GM18519 (cell line): Measurements from ENCODE around the gene AMH.

Source experiments
- ATAC-seq: cut with Tn5 transposase; IDR thresholded peaks from one replicate; pipeline ENCODE4 v1.9.1; 2021; ENCODE audit warnings: mild to moderate bottlenecking, moderate library complexity; ENCODE audit not compliant: unreplicated experiment, low FRiP score

Gene AMH

GRCh38 chr19:2246801-2247361 is 2.2 kb upstream of the AMH start:
- no peak for ATAC-seq

DNA sequence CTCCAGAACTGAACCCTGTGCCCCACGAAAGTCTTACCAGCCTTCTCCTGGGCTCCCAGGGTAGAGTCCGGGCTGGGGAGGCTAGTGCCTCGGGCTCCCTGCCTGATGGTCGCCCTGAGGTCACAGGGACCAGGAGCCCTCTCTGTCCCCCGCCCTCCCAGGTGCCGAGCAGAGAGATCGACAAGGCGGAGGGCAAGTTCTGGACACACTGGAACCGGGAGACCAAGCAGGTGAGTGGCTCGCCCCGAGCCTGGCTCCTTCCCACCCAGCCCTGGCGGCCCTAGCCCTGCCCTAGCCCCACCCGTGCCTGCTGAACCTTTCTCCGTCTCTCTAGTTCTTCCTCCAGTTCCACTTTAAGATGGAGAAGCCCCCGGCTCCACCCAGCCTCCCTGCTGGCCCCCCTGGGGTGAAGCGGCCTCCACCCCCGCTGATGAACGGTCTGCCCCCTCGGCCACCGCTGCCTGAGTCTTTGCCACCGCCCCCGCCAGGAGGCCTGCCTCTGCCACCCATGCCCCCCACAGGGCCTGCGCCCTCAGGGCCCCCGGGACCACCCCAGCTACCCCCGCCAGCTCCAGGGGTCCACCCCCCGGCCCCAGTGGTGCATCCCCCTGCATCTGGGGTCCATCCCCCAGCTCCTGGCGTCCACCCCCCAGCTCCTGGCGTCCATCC is 1.6 kb upstream of the AMH start:
- no peak for ATAC-seq

- ATAC-seq = no peak
Measured at GRCh38 chr19:2248136-2249009, 750 bp upstream of the AMH start.

- no peak for ATAC-seq
Measured at GRCh38 chr19:2249880-2250765, 1.0 kb downstream of the AMH start.

DNA sequence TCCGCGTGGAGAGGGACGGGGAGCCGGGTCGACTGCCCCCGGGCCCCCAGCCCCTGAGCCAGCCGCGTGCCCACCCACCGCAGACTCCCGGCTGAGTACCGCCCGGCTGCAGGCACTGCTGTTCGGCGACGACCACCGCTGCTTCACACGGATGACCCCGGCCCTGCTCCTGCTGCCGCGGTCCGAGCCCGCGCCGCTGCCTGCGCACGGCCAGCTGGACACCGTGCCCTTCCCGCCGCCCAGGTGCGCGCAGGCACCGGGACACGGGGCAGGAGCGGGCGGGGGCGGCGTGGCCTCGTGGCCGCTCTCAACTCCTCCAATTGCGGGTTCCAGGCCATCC is 1.6 kb downstream of the AMH start:
- ATAC-seq = no peak

DNA sequence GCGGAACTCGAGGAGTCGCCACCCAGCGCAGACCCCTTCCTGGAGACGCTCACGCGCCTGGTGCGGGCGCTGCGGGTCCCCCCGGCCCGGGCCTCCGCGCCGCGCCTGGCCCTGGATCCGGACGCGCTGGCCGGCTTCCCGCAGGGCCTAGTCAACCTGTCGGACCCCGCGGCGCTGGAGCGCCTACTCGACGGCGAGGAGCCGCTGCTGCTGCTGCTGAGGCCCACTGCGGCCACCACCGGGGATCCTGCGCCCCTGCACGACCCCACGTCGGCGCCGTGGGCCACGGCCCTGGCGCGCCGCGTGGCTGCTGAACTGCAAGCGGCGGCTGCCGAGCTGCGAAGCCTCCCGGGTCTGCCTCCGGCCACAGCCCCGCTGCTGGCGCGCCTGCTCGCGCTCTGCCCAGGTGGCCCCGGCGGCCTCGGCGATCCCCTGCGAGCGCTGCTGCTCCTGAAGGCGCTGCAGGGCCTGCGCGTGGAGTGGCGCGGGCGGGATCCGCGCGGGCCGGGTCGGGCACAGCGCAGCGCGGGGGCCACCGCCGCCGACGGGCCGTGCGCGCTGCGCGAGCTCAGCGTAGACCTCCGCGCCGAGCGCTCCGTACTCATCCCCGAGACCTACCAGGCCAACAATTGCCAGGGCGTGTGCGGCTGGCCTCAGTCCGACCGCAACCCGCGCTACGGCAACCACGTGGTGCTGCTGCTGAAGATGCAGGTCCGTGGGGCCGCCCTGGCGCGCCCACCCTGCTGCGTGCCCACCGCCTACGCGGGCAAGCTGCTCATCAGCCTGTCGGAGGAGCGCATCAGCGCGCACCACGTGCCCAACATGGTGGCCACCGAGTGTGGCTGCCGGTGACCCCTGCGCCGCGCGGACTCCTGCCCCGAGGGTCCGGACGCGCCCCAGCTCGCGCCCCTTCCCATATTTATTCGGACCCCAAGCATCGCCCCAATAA is 2.3 kb downstream of the AMH start:
- no peak for ATAC-seq

GRCh38 chr19:2252055-2252796 is 3.1 kb downstream of the AMH start:
- ATAC-seq = no peak

- no peak for ATAC-seq
Measured at GRCh38 chr19:2252797-2253105, 3.6 kb downstream of the AMH start.

DNA sequence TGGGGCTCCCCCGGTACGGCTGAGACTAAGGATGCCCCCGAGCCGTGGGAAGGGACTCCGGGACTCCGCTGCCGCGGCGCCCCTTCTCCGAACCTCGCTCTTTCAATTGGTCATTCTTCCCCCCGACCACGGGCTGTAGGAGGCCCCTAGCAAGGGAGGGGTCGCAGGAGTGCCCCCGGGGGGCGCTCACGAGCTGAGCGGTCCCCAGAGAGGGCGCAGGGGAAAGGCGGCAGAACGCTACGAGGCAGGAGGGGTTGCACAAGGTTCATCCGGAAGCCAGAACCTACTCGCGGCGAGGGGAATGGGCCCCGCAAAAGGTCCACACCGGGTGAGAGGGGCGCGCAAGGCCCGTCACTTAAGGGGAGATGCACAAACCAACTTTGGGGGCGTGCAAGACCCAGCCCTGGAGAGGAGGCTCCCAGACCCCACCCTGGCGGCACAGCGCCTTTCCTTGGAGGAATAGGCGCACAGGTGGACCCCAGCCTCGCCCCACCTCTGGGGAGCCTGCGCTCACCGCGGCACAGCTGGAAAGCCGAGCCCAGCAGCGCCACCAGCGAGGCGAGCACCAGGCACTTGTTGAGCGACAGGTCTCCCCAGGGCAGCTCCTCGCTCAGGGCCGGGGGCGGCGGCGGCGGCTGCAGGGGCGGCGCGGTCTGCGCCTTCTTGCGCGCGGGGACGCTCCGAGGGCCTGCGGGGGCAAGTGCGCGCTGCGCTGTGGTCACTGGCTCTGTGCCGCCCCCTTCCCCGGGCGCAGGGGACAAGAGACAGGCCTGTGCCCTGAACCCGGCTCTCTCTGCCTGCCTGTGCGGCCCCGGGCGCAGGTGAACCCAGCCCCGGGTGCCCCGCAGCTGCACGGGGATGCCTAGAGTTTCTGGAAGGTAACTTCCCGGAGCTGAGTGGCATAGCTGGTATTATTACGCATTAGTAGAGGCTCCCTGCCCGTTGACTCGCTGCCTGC is 4.3 kb downstream of the AMH start:
- no peak for ATAC-seq

GRCh38 chr19:2254064-2254872 is 5.1 kb downstream of the AMH start:
- no peak for ATAC-seq

DNA sequence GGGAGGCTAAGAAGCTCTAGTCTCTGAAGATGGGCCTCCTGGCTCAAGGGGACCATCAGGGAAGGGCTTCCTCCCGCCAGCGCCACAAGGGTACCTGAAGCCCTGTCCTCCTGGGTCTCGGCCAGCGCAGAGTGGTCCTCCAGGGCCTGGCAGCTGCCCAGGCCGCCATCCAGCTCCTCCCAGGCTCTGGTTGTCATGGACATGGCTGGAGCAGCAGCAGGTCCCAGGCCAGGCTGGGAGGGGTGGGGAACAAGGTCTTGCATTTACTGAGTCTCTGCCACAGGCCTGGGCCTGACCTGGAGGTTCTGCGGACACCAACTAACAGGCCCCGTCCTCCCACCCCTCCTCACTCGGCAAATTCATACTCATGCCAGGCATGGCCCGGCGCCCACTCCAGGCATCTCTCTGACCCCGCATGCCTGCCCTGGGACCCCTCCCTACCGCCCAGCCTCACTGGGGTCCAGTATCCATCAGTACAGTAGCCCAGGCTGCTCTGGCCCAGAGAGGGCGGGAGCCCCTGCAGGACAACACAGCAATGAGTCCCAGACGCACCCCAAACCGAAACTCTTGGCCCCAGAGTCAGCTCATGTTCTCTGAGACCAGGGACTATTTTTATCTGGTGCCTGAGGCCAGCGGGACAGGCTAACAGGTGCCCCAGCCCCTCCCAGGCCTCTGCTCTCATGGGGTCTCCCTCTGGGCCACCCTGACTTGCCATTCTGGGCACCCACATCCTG is 6.2 kb downstream of the AMH start:
- ATAC-seq = no peak

DNA sequence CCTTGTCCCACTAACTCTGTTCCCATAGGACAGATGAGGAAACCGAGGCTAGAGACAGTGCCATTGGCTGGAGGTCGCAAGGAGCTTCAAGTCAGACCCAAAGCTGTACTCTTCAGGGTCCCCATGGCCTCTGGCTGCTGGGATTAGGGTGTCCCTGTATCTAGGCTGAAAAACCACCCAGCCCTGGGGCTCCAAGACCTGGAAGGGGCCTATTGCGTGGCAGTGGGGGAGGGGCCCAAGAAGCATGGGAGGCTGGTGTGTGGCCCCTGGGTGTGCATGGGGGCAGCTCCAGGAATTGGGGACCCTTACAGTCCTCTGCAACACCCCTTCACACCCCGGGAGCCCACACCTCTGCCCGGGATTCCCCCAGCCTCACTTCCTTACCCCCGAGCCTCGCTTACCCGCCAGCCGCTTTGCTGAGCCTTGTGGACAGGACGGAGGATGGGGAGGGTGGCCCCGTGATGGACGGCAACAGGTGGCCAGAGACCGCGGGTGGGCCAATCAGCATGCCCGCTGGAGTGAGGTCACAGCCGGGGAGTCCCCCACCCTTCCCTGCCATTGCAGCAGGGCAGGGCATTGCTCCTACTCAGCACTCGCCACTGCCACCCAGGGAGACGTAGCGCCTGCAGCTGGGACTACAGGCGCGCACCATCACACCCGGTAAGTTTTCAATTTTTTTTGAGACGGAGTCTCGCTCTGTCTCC is 7.0 kb downstream of the AMH start, which contains the start of gene JSRP1:
JSRP1 (minus strand) TSS at position 436 of the 704 bp plus-strand sequence. CDS start 1,103 bp downstream, outside the sequence.
- no peak for ATAC-seq

DNA sequence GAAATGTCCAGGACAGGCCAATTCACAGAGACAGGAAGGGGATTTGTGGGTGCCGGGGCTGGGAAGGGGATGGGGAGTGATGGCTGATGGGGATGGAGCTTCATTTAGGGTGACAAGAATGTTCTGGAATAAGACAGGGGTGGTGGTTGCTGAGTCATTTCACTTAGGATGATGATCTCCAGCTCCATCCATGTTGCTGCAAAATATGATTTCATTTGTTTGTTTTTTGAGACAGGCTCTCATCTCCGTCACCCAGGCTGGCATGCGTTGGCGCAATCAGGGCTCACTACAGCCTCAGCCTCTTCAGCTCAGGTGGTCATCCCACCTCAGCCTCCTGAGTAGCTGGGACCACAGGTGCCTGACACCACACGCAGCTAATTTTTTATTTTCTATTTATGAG is 10.2 kb downstream of the AMH start:
- no peak for ATAC-seq

DNA sequence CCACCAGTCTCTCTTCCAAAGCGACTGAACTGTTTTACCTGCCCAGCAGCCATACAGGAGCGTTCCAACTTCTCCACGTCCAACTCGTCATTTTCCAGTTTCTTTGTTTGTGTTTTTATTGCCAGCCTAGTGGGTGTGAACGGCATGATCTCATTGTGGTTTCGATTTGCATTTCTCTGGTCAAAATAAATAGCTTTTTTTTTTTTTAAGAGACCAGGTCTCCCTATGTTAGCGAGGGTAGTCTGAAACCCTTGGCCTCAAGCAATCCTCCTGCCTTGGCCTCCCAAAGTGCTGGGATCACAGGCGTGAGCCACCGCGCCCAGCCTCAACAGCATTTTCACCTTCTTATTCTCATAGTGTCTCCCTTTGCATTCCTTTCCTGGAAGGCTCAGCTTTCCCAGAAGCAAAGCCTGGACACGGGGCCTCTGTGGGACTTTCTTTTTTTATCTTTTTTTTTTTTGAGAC is 11.2 kb downstream of the AMH start:
- ATAC-seq = no peak

DNA sequence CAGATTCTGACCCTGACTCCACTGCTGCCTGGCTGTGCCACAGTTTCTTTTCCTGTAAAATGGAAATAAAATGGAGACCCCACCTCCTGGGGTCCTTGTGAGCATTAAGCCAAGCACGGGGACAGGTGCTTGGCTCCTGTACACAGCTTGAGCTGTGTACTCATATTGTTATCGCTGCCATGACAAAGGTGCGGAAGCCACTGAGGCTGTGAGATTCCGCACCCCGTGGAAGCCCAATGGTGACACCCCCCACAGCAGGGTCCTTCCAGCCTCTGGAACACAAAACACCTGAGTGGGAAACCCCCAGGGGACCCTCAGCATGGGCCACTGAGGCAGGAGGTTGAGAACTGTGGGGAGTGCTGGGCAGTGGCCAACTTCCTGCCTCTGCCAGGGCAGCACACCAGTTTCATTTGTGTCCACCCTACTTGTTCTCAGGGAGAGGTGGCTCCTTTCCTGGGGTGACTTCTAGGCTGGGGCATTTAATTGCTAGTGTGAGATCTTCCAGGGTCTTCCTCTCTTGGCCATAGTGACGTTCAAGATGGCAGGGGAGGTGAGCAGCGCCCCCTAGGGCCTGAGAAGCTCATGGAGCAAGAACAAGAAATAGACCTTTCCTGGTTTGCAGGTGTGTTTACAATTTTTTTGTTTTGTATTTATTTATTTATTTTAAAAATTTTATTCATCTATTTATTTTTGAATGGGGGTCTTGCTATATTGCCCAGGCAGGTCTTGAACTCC is 12.5 kb downstream of the AMH start:
- ATAC-seq = no peak
